Activated CD8-positive, alpha-beta memory T cell treated with anti-CD3 and anti-CD28 coated beads for 4 hours (primary cell): Measurements from ENCODE around the gene TMEM175.

Experiments
- DNase-seq, 2 donors: peaks; one replicate each; pipeline ENCODE4 v3.0.0-alpha.2; 2020; ENCODE audit warnings: low read depth in 2 of 2

TMEM175 gene

DNA sequence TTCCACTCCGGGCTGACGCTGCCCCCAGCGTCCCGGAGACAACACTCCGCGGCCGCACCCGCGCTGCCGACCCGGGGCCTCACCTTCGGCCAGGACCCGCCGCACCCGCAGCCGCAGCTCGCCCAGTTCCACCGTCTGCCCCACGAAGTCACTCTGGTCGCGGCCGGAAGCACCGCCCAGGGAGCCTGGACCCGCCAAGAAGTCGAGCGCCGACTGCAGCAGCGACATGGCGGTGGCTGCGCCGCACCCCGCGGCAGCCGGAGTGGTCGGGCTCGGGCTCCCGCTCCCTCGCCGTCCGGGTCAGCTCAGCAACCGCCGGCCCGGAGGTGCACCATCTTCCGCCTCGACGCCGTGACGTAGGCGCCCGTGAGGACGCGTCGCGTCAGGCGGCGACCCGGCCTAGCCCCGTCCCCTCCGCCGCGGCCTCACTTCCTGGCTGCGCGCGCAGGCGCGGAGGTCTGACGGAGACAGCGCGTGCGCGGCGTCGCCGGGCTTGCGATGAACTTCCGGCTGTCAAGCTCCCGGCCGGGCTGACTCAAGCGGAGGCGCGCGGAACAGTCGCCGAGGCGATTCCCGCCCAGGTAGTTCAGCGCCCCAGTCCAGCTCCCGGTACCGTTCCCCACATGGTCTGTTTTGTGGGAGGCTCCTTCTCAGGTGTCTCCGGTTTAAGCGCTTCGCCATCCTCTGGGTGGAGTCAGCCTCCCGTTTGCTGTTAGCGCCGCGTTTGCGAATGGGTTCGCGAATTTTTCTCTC lies at the start of gene TMEM175, which contains the start of gene GAK:
TSS of gene TMEM175 (plus strand) at position 501 of the 753 bp plus-strand sequence. CDS start 15,280 bp downstream, outside the sequence.
TSS of gene GAK (minus strand) at position 357 of the 753 bp plus-strand sequence. CDS start at position 228, 129 bp downstream.
- peak; percentile 91 for DNase-seq

DNA sequence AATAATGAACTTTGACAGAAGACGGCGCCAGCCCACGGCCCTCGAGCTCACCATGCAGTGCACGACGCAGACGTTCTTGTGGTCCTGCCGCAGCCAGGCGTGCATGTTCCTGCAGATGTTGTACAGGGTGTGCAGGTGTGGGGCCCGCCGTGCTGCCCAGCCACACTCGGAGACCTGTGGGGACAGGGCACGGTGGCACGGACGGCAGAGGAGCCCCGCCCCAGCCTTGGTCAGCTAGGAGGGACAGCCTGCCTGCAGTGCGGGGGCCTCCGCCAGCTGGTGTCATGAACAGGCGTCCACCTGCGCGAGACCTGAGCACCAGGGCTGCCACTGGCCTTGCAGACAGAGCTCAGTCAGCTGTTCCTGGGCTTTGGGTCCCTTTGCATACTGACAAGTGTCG lies 49.6 kb upstream of the TMEM175 start:
- no peak for DNase-seq

GRCh38 chr4:883377-884095 lies 48.7 kb upstream of the TMEM175 start:
- DNase-seq, result no peak

DNA sequence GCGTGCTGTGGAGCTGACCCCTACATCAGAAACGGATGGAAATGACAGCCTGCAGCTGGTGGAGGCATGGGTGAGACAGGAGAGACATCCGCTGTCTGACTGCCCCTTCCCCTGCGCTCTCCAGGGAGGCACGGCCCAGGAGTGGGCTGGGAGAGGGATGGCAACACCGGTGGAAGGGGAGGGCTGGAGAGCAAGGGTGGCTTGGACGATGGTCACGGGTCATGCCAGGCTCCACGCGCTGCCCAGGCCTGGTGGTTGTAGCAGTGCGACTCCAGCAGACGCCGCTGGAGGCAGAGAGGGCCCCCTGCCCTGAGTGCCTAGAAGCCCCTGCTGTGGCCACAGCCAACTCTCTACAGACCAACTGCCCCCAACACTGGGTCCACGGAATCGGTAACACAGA lies 48.0 kb upstream of the TMEM175 start:
- no peak for DNase-seq

DNA sequence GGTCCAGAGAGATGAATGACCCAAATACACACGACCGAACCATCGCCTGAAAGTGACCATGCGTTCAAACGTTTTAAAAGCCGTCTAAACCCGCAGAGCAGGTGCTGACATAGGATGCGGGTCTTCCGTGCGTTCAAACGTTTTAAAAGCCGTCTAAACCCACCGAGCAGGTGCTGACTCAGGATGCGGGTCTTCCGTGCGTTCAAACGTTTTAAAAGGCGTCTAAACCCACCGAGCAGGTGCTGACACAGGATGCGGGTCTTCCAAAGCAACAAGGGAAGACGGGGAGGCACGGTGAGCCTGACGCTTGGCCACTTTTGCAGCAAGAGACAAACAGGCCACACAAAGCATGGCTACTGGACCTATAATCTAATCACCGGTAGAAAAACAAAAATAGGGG lies 47.4 kb upstream of the TMEM175 start:
- no peak for DNase-seq

DNA sequence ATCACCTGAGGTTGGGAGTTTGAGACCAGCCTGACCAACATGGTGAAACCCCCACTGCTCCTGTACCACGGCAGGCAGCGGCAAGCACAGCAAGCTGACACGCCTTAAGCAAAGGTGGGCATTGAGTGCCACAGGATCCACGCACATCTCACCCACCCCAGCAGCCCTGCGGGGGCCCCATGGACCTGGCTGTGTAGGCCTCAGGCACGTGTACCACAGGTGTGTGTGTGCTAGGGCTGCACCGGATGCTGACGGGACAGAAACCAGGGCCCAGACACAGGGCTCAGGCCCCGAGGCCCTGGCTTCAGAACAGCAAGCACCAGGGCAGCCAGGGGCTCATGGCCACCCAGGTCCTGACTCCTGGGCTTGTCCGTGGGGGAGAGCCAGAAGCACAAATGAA lies 46.9 kb upstream of the TMEM175 start:
- DNase-seq, result no peak

GRCh38 chr4:886244-886643 lies 46.0 kb upstream of the TMEM175 start:
- DNase-seq, result no peak

DNA sequence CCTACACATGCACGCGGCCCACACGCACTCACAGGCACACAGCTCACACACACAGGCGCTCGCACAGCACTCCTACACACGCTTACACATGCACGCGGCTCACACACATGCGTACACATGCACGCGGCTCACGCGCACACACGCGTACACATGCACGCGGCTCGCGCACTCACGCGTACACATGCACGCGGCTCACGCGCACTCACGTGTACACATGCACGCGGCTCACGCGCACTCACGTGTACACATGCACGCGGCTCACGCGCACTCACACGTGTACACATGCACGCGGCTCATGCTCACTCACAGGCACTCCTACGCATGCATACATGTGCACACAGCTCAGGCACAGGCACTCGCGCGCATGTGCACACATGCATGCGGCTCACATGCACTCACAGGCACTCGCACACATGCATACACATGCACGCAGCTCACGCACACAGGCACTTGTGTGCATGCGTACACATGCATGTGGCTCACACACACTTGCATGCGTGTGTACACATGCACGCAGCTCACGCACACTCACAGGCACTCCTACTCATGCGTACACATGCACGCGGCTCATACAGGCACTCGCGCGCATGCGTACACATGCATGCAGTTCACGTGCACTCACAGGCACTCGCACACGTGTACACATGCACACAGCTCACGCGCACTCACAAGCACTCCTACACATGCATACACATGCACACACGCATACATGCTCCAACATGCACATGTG lies 45.1 kb upstream of the TMEM175 start:
- no peak for DNase-seq

- no peak for DNase-seq
Measured at GRCh38 chr4:888029-888428, 44.2 kb upstream of the TMEM175 start.

- DNase-seq, result no peak
Measured at GRCh38 chr4:889516-889915, 42.7 kb upstream of the TMEM175 start.

- no peak for DNase-seq
Measured at GRCh38 chr4:890036-890695, 42.1 kb upstream of the TMEM175 start.

DNA sequence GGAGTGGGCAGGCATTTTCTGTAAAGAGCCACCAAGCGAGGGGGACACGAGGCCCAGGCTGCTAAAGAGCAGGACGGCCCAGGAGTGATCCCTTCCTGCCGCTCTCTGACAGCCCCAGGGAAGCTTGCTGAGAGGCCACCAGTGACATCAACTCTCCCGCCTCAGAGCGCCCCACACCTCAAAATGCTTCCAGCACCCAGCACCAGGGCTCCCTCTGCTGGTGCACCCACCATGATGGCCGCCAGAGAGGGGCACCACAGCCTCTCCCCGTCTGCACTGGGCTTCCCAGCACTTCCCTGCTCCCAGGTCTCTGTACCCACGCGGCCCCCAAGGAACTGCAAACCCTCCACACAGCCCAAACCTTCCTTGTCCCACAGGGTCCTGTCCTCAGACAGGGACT lies 40.5 kb upstream of the TMEM175 start:
- no peak for DNase-seq

DNA sequence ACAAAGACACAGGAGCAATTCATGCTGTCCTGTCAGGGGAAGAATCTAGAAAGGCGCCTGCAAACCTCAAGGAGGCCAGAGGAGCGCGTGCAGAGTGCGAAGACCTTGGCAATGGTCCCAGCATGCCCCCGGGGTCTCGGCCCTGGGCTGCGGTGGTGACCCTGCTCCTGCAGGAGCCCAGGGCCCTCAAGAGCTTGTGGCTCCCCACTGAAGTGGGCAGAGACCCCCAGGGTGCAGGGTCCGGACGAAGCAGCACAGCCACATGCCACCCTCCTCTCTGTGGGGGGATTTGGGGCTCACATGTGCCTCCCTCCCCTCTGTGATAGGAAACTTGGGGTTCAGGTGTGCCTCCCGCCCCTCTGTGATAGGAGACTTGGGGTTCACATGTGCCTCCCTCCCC lies 39.5 kb upstream of the TMEM175 start:
- no peak for DNase-seq

DNA sequence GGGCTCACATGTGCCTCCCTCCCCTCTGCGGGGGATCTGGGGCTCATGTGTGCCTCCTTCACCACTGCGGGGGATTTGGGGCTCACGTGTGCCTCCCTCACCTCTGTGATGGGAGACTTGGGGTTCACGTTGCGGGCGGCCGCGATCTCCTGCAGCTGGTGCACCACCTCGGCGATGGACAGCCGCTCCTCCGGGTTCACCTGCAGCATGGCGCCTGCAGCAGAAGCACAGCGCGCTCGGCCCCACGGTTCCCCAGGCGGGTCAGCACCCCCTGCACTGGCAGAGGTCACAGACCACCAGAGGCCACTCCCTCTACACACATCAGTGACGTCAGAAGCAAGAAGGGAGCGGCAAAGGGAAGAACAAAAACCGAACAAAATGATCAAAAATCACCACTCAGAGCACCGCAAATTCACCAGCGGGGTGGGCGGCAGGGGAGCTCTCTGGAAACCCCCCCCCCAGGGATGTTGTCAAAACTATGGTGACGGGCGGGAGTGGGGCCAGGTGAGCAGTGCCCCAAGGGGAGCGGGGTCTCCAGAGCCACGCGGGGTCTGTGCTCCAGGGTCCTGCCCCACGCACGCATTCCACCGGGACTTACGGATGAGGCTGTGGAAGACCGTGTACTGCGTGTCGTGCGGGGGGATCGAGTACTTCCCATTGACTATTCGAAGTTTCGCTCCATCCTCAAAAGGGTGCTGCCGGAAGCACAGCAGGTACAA lies 38.8 kb upstream of the TMEM175 start:
- DNase-seq, result no peak

DNA sequence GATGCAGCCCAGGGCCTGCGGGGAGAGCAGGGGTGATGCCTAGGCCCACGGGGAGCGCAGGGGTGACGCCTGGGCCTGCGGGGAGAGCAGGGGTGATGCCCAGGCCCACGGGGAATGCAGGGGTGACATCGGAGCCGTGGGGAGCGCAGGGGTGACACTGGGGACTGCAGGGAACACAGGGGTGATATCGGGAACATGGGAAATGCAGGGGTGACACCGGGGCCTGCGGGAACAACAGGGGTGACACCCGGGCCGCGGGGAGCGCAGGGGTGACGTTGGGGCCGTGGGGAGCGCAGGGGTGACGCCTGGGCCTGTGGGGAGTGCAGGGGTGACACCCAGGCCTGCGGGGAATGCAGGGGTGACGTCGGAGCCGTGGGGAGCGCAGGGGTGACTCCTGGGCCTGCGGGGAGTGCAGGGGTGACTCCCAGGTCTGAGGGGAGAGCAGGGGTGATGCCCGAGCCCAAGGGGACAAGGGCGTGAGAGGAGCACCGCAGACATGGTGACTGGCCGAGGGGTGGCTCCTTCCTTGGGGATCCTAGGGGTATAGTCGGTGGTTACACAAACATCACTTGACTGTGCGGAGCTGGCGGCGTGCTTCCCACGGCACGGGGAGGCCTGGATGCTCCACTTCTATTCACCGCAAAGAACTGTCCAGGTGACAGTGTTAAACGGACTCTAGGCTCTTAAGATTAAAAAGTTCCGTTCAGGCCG lies 38.1 kb upstream of the TMEM175 start:
- no peak for DNase-seq

GRCh38 chr4:895596-895995 lies 36.7 kb upstream of the TMEM175 start:
- DNase-seq, result no peak

DNA sequence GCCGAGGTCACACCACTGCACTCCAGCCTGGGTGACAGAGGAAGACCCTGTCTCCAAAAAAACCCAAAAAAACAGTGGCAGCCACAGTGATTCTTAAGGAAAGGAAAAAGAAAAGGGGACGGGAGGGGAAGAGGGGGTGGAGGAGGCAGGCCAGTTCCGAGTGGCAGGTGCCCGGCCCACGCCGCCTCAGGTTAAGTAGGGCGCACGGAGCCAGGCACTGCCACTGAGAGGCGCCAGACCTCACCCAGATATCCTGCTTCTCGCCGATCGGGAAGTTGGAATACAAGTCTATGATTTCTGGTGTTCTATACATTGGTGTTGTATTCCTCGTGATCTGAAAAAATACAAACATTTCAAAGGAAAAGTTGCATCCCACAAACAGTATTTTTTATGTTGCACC lies 36.0 kb upstream of the TMEM175 start:
- DNase-seq, result no peak

GRCh38 chr4:896630-897029 lies 35.6 kb upstream of the TMEM175 start:
- DNase-seq, result no peak

- no peak for DNase-seq
Measured at GRCh38 chr4:898123-898522, 34.1 kb upstream of the TMEM175 start.

GRCh38 chr4:898869-899555 lies 33.2 kb upstream of the TMEM175 start:
- DNase-seq, result no peak
